Measurements from ENCODE around the gene CXCL11.

DNA sequence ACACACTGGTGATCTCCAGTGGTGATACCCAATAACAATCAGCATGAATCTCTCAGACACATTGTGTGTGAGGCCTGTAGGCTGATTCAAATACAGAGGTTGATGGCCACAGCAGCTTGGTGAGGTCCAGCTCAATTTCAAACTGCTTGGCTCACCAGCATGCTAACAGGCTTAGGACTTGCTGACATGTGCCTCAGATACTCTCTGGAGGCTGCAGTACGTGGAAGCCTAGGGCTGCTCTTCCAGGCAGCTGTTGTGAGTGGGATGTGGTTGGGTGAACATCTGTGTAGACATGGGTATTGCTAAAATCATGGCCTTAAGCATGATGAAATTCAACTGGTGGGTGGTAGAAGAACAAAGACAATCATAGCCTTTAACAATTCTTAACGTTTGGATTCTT is 32.8 kb downstream of the CXCL11 start:
- TF ChIP-seq ARNTL (CRISPR knock-in tag; IDR thresholded peaks at IDR 0.05) (no peak), ZNF138 (CRISPR knock-in tag; IDR thresholded peaks at IDR 0.05; ENCODE audit: low read depth) (no peak), TBP (CRISPR knock-in tag; IDR thresholded peaks at IDR 0.05) (no peak)
- TF ChIP-seq, protein P1, sequence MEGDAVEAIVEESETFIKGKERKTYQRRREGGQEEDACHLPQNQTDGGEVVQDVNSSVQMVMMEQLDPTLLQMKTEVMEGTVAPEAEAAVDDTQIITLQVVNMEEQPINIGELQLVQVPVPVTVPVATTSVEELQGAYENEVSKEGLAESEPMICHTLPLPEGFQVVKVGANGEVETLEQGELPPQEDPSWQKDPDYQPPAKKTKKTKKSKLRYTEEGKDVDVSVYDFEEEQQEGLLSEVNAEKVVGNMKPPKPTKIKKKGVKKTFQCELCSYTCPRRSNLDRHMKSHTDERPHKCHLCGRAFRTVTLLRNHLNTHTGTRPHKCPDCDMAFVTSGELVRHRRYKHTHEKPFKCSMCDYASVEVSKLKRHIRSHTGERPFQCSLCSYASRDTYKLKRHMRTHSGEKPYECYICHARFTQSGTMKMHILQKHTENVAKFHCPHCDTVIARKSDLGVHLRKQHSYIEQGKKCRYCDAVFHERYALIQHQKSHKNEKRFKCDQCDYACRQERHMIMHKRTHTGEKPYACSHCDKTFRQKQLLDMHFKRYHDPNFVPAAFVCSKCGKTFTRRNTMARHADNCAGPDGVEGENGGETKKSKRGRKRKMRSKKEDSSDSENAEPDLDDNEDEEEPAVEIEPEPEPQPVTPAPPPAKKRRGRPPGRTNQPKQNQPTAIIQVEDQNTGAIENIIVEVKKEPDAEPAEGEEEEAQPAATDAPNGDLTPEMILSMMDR (CRISPR knock-in tag; IDR thresholded peaks at IDR 0.05): no peak
